ENCODE measurements around the gene ORC1. TPM values are rescaled to one million over a fixed set of nuclear protein-coding genes. Genes with fewer than 3 reads are reported as not detected.

The ORC1 gene
- total RNA-seq: 1.7 TPM

DNA sequence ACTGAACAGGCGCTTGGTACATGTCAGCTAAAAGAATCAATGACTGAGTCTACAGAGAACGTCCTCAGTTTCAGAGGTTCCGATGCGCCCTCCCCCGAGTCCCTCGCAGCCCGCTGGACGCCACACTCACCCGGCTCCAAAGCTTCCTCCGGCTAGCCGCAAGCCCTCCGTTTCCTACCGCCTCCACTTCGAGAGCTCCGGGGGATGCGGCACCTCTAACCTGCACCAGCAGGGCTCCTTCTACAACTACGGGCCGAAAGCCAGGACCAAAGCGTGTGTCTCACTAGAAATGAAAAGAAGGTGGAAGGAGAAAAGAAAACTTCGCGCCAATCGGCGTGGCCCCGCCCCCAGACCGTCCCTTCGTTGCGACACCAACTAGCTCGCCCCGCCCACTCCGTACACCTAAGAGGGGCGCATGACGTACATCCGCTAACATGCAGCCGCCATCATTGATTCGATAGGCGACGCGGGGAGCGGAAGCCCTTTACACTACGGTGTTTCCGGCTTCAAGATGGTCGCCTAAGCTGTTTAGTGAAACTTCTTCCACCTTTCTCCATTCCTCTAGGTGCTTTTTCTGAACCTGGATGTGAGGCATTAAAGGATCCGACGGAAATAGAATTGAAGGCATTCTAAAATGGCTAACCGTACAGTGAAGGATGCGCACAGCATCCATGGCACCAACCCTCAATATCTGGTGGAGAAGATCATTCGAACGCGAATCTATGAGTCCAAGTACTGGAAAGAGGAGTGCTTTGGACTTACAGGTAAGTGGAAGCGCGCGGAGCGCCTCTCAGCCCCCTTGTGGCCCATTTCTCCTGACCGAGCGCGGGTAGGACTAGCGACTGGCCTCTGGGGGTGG, at the start of gene ORC1, which contains the start of gene PRPF38A:
TSS of gene ORC1 (minus strand) at position 308 of the 859 bp plus-strand sequence. CDS start 2,200 bp downstream, outside the sequence.
TSS of gene PRPF38A (plus strand) at position 487 of the 859 bp plus-strand sequence. CDS start at position 635, 148 bp downstream.
- intact Hi-C loops (cut with DNase I): loop anchor here (10.0 kb wide), 1 partner anchor 260 kb away; the partner anchor contains the start of gene ZFYVE9
- H3K36me3 ChIP-seq: peaks cover 0 to 24% of the 10 kb centered on the region in 2 donors

DNA sequence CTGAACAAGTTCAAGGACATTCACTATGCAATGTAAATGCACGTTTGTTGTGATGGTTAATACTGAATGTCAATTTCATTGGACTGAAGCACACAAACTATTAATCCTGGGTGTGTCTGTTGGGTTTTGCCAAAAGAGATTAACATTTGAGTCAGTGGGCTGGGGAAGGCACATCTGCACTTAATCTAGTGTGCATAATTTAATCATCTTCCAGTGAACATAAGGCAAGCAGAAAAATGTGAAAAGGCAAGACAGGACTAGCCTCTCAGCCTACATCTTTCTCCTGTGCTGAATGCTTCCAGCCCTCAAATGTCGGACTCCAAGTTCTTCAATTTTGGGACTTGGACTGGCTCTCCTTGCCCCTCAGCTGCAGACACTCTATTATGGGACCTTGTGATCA, 40.2 kb upstream of the ORC1 start:
- Histone ChIP-seq H3K27me3 (no peaks in the 10 kb centered on the region), H3K9me3 (no peaks in the 10 kb centered on the region), H3K4me3 (no peak overlapping the region), H3K4me1 (no peaks in the 10 kb centered on the region), H3K27ac (no peak overlapping the region), H3K36me3 (peaks cover 2 to 31% of the 10 kb centered on the region in 2 donors)
- intact Hi-C loops (cut with DNase I): no loop called here
- TF ChIP-seq POLR2AphosphoS5 (IDR thresholded peaks at IDR 0.05; ENCODE audit: insufficient read depth in 1 of 2, low read depth in 1 of 2): no peak
- TF ChIP-seq, protein P1, sequence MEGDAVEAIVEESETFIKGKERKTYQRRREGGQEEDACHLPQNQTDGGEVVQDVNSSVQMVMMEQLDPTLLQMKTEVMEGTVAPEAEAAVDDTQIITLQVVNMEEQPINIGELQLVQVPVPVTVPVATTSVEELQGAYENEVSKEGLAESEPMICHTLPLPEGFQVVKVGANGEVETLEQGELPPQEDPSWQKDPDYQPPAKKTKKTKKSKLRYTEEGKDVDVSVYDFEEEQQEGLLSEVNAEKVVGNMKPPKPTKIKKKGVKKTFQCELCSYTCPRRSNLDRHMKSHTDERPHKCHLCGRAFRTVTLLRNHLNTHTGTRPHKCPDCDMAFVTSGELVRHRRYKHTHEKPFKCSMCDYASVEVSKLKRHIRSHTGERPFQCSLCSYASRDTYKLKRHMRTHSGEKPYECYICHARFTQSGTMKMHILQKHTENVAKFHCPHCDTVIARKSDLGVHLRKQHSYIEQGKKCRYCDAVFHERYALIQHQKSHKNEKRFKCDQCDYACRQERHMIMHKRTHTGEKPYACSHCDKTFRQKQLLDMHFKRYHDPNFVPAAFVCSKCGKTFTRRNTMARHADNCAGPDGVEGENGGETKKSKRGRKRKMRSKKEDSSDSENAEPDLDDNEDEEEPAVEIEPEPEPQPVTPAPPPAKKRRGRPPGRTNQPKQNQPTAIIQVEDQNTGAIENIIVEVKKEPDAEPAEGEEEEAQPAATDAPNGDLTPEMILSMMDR (IDR thresholded peaks at IDR 0.05): no peak
- no peak for TF ChIP-seq POLR2A (IDR thresholded peaks at IDR 0.05)
- DNase-seq (ENCODE audit: extremely low spot score in 2 of 2): no peak

More for the DNA sequence above, at the start of gene ORC1, which contains the start of gene PRPF38A:
- no peaks in the 10 kb centered on the region for H3K27me3 ChIP-seq
- H3K4me3 ChIP-seq: peak within 1 kb of the TSS; percentile 87 to 93
- H3K4me1 ChIP-seq: peaks cover 22% of the 10 kb centered on the region
- peak in 1 of 2 donors; percentile 97 for DNase-seq (ENCODE audit: extremely low spot score in 2 of 2)
- TF ChIP-seq, protein P1 (IDR thresholded peaks at IDR 0.05): no peak
- TF ChIP-seq POLR2AphosphoS5 (IDR thresholded peaks at IDR 0.05; ENCODE audit: insufficient read depth in 1 of 2, low read depth in 1 of 2) (peak; percentile 83 to 98), POLR2A (IDR thresholded peaks at IDR 0.05) (peak in 1 of 2 donors; percentile 27)
- H3K9me3 ChIP-seq: no peaks in the 10 kb centered on the region
- peak within 1 kb of the TSS; percentile 89 for H3K27ac ChIP-seq

DNA sequence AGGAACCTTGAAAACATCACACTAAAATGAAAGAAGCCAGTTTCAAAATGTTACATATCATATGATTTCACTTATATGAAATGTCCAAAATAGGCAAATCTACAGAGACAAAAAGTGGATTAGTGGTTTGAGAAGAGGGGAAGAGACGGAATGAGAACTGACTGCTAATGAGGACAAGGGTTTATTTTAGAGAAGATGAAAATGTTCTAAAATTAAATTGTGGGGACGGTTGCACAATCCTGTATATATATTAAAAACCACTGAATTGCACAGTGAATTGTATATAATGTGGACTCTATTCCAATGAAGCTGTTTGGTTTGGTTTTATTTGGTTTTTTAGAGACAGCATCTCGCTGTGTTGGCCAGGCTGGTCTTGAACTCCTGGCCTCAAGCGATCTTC, 35.8 kb upstream of the ORC1 start:
- H3K27ac ChIP-seq: no peak overlapping the region
- no peaks in the 10 kb centered on the region for H3K27me3 ChIP-seq
- intact Hi-C loops (cut with DNase I): no loop called here
- H3K4me3 ChIP-seq: no peak overlapping the region
- no peaks in the 10 kb centered on the region for H3K4me1 ChIP-seq
- DNase-seq (ENCODE audit: extremely low spot score in 2 of 2): no peak
- no peaks in the 10 kb centered on the region for H3K9me3 ChIP-seq
- TF ChIP-seq POLR2AphosphoS5 (IDR thresholded peaks at IDR 0.05; ENCODE audit: insufficient read depth in 1 of 2, low read depth in 1 of 2): no peak
- TF ChIP-seq POLR2A (IDR thresholded peaks at IDR 0.05): no peak
- TF ChIP-seq, protein P1 (IDR thresholded peaks at IDR 0.05): no peak
- peaks cover 2 to 26% of the 10 kb centered on the region in 2 donors for H3K36me3 ChIP-seq

DNA sequence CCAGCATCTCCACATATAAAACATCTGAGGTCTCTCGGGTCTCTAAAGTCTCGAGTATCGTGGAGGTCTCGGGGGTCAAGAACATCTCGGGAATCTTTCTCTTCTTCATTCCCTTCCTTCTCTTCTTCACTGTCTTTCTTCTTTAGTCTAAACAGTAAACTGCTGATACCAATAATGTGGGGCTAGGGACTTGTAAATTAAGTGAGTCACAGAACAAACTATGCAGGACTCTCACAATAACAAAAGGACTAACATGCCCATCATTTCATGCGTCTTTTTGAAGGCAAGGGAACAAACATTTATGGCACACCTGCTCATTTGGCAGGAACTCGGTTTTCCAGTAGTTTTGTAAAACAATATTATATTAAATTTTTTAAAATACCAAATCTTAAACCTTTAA, 32.6 kb upstream of the ORC1 start:
- H3K4me3 ChIP-seq: no peak overlapping the region
- no peak for TF ChIP-seq POLR2AphosphoS5 (IDR thresholded peaks at IDR 0.05; ENCODE audit: insufficient read depth in 1 of 2, low read depth in 1 of 2)
- TF ChIP-seq, protein P1 (IDR thresholded peaks at IDR 0.05): no peak
- TF ChIP-seq POLR2A (IDR thresholded peaks at IDR 0.05): no peak
- H3K27me3 ChIP-seq: no peaks in the 10 kb centered on the region
- no peak for DNase-seq (ENCODE audit: extremely low spot score in 2 of 2)
- intact Hi-C loops (cut with DNase I): no loop called here
- H3K9me3 ChIP-seq: no peaks in the 10 kb centered on the region
- no peaks in the 10 kb centered on the region for H3K4me1 ChIP-seq
- peaks cover 0 to 20% of the 10 kb centered on the region in 2 donors for H3K36me3 ChIP-seq
- no peak overlapping the region for H3K27ac ChIP-seq
